H1 (cell line): ENCODE data around the gene GRID1. TPM values are rescaled to one million over a fixed set of nuclear protein-coding genes. Genes with fewer than 3 reads are reported as not detected.

Experiments
- CTCF ChIA-PET: fragments of 300-600 bp; sonication (Branson Sonifier 250); formaldehyde crosslinking; loops from one replicate; lab custom pipeline; 2021; ENCODE audit not compliant: partially characterized antibody; lab: Charles Lee
- POLR2A ChIA-PET: fragments of 300-600 bp; sonication (Branson Sonifier 250); formaldehyde crosslinking; loops from one replicate; lab custom pipeline; 2021; ENCODE audit warnings: inconsistent platforms; ENCODE audit not compliant: partially characterized antibody; lab: Charles Lee
- DNase-seq, 2 experiments: peaks; one replicate each; pipeline versions ENCODE4 v3.0.0 to v3.0.0-alpha.2; 2010 to 2022; ENCODE audit warnings: low spot score in 2 of 2, low read depth in 1 of 2, mixed read lengths in 1 of 2
- FAIRE-seq: peaks from 2 replicates; lab custom pipeline; 2011; peaks lifted over from hg19 to GRCh38; lab: Jason Lieb, UNC
- H2AFZ ChIP-seq: 2 replicates; pipeline ENCODE4 v1.8.1; 2012; ENCODE audit warnings: low read length, inconsistent platforms
- H2AK5ac ChIP-seq: 2 replicates; pipeline ENCODE4 v1.6.1; 2013; ENCODE audit warnings: low read depth, low read length
- H2BK120ac ChIP-seq: replicated peaks from 2 replicates; pipeline ENCODE3; 2013; ENCODE audit warnings: low read depth, low read length, inconsistent platforms
- H2BK12ac ChIP-seq: 2 replicates; pipeline ENCODE4 v1.6.1; 2013; ENCODE audit warnings: low read depth, low read length
- H2BK15ac ChIP-seq: 2 replicates; pipeline ENCODE4 v1.6.1; 2013; ENCODE audit warnings: low read length
- H2BK20ac ChIP-seq: 2 replicates; pipeline ENCODE4 v1.6.1; 2013; ENCODE audit warnings: low read length
- H2BK5ac ChIP-seq: 2 replicates; pipeline ENCODE4 v1.6.1; 2013; ENCODE audit warnings: low read depth, low read length
- H3K14ac ChIP-seq: 2 replicates; pipeline ENCODE4 v1.6.1; 2013; ENCODE audit warnings: inconsistent platforms; ENCODE audit not compliant: insufficient read length
- H3K18ac ChIP-seq: 2 replicates; pipeline ENCODE4 v1.6.1; 2013; ENCODE audit warnings: low read length; ENCODE audit errors: extremely low read depth
- H3K23ac ChIP-seq: 2 replicates; pipeline ENCODE4 v1.6.1; 2013; ENCODE audit warnings: inconsistent platforms; ENCODE audit not compliant: insufficient read length
- H3K23me2 ChIP-seq: 2 replicates; pipeline ENCODE4 v1.6.1; 2013; ENCODE audit warnings: low read depth, low read length
- H3K27ac ChIP-seq: 2 replicates; pipeline ENCODE4 v1.6.1; 2011; ENCODE audit warnings: low read depth, low read length, inconsistent platforms
- H3K27me3 ChIP-seq, 4 experiments: replicated peaks in 1 of 4; 1 replicate in 1 of 4; 2 replicates in 3 of 4; pipeline versions ENCODE4 v1.6.1 to v1.8.1; 2011 to 2013; ENCODE audit warnings: low read length in 3 of 4, mild to moderate bottlenecking in 3 of 4, inconsistent platforms in 2 of 4, mixed read lengths in 2 of 4, moderate library complexity in 1 of 4; ENCODE audit not compliant: control insufficient read depth in 3 of 4, insufficient read depth in 3 of 4; ENCODE audit errors: extremely low read depth in 1 of 4
- H3K36me3 ChIP-seq, 4 experiments: 2 replicates each; pipeline versions ENCODE4 v1.6.1 to v1.8.1; 2011 to 2013; ENCODE audit warnings: mild to moderate bottlenecking in 4 of 4, low read length in 3 of 4, moderate library complexity in 2 of 4, control low read depth in 1 of 4, inconsistent platforms in 1 of 4; ENCODE audit not compliant: insufficient read depth in 4 of 4, control insufficient read depth in 2 of 4
- H3K4ac ChIP-seq: replicated peaks from 2 replicates; pipeline ENCODE3; 2013; ENCODE audit warnings: low read length, low read depth, mixed read lengths, inconsistent platforms; ENCODE audit not compliant: insufficient read length
- H3K4me1 ChIP-seq, 4 experiments: replicated peaks in 1 of 4; 1 replicate in 1 of 4; 2 replicates in 3 of 4; pipeline versions ENCODE4 v1.6.1 to v1.8.1; 2011 to 2013; ENCODE audit warnings: low read length in 3 of 4, inconsistent platforms in 2 of 4, mixed read lengths in 1 of 4; ENCODE audit not compliant: insufficient read depth in 4 of 4, control insufficient read depth in 3 of 4
- H3K4me2 ChIP-seq, 2 experiments: 2 replicates each; pipeline versions ENCODE4 v1.6.1 to v1.8.1; 2011 to 2013; ENCODE audit warnings: low read depth in 2 of 2, low read length in 2 of 2, control low read depth in 1 of 2, inconsistent platforms in 1 of 2, mild to moderate bottlenecking in 1 of 2; ENCODE audit not compliant: insufficient read depth in 1 of 2
- H3K4me3 ChIP-seq, 4 experiments: fragments of 200-600, 300-600 bp in 1 of 4; sonication (generic), shearing (Covaris generic), sonication (Bioruptor Twin) in 1 of 4; 2 replicates each; pipeline versions ENCODE4 v1.5.1 to v1.8.1; 2011 to 2016; ENCODE audit warnings: low read length in 4 of 4, low read depth in 3 of 4, control low read depth in 2 of 4, inconsistent platforms in 2 of 4, mild to moderate bottlenecking in 2 of 4, mixed read lengths in 1 of 4, moderate library complexity in 1 of 4; ENCODE audit not compliant: insufficient read depth in 2 of 4; ENCODE audit errors: extremely low read depth in 1 of 4
- H3K56ac ChIP-seq: replicated peaks from 2 replicates; pipeline ENCODE3; 2013; ENCODE audit warnings: low read depth, mild to moderate bottlenecking, mixed read lengths, low read length, inconsistent platforms; ENCODE audit not compliant: insufficient read length
- H3K79me1 ChIP-seq: 2 replicates; pipeline ENCODE4 v1.6.1; 2013; ENCODE audit warnings: low read depth, low read length, control low read depth
- H3K79me2 ChIP-seq, 2 experiments: 2 replicates each; pipeline versions ENCODE4 v1.6.1 to v1.8.1; 2012 to 2013; ENCODE audit warnings: low read length in 2 of 2, mild to moderate bottlenecking in 2 of 2, inconsistent platforms in 1 of 2; ENCODE audit not compliant: insufficient read depth in 2 of 2, control insufficient read depth in 1 of 2
- H3K9ac ChIP-seq, 4 experiments: replicated peaks in 1 of 4; 1 replicate in 1 of 4; 2 replicates in 3 of 4; pipeline versions ENCODE4 v1.6.1 to v1.8.1; 2011 to 2013; ENCODE audit warnings: low read depth in 3 of 4, low read length in 3 of 4, control low read depth in 2 of 4, mild to moderate bottlenecking in 2 of 4, moderate library complexity in 2 of 4, inconsistent platforms in 1 of 4; ENCODE audit errors: extremely low read depth in 1 of 4
- H3K9me3 ChIP-seq, 2 experiments: 2 replicates each; pipeline versions ENCODE4 v1.6.1 to v1.8.1; 2012 to 2013; ENCODE audit warnings: mild to moderate bottlenecking in 2 of 2, moderate library complexity in 2 of 2, control low read depth in 1 of 2, inconsistent platforms in 1 of 2, low read depth in 1 of 2, low read length in 1 of 2, mixed read lengths in 1 of 2; ENCODE audit not compliant: insufficient read depth in 2 of 2
- H4K20me1 ChIP-seq, 2 experiments: replicated peaks in 1 of 2; 2 replicates each; pipeline versions ENCODE3 to v1.8.1; 2011 to 2013; ENCODE audit warnings: inconsistent platforms in 2 of 2, low read length in 2 of 2, mild to moderate bottlenecking in 1 of 2; ENCODE audit not compliant: insufficient read depth in 2 of 2, control insufficient read depth in 1 of 2
- H4K5ac ChIP-seq: 2 replicates; pipeline ENCODE4 v1.6.1; 2013; ENCODE audit warnings: low read length, low read depth, mixed read lengths, inconsistent platforms; ENCODE audit not compliant: insufficient read length
- H4K8ac ChIP-seq: 2 replicates; pipeline ENCODE4 v1.8.0; 2013; ENCODE audit warnings: mild to moderate bottlenecking, moderate library complexity, low read length, inconsistent platforms; ENCODE audit not compliant: insufficient read depth; ENCODE audit errors: extremely low read depth
- H4K91ac ChIP-seq: replicated peaks from 2 replicates; pipeline ENCODE3; 2013; ENCODE audit warnings: low read length, mixed read lengths, inconsistent platforms; ENCODE audit not compliant: insufficient read length
- ATF2 ChIP-seq: IDR thresholded peaks from 2 replicates; pipeline ENCODE4 v1.6.1; 2012; ENCODE audit warnings: low read length, inconsistent platforms
- CEBPB ChIP-seq: IDR thresholded peaks from 2 replicates; pipeline ENCODE4 v1.6.1; 2012; ENCODE audit warnings: low read depth, low read length
- CHD2 ChIP-seq: IDR thresholded peaks from 2 replicates; pipeline ENCODE4 v1.6.1; 2012; ENCODE audit warnings: low read length, improper control_type of control experiment
- CTCF ChIP-seq, 3 experiments: IDR thresholded peaks; 1 replicate in 2 of 3; 2 replicates in 1 of 3; pipeline versions ENCODE4 v1.5.1 to v1.6.1; 2011; ENCODE audit warnings: low read length in 3 of 3, mild to moderate bottlenecking in 3 of 3, inconsistent platforms in 2 of 3, low read depth in 1 of 3, moderate library complexity in 1 of 3; ENCODE audit not compliant: insufficient read depth in 1 of 3; ENCODE audit errors: control extremely low read depth in 1 of 3
- JUND ChIP-seq: IDR thresholded peaks from 2 replicates; pipeline ENCODE4 v1.6.1; 2011; ENCODE audit warnings: mild to moderate bottlenecking, improper control_type of control experiment, low read length
- MAFK ChIP-seq: IDR thresholded peaks from 2 replicates; pipeline ENCODE4 v1.6.1; 2012; ENCODE audit warnings: low read depth, mild to moderate bottlenecking, improper control_type of control experiment, low read length
- POU5F1 ChIP-seq: IDR thresholded peaks from 2 replicates; pipeline ENCODE4 v1.6.1; 2011; ENCODE audit warnings: low read depth, mild to moderate bottlenecking, low read length, moderate library complexity
- RAD21 ChIP-seq, 2 experiments: IDR thresholded peaks in 1 of 2; conservative IDR thresholded peaks in 1 of 2; 2 replicates each; pipeline ENCODE4 v1.6.1; 2011; ENCODE audit warnings: low read depth in 2 of 2, low read length in 2 of 2, improper control_type of control experiment in 1 of 2, inconsistent platforms in 1 of 2, mild to moderate bottlenecking in 1 of 2, moderate library complexity in 1 of 2
- RFX5 ChIP-seq: IDR thresholded peaks from 2 replicates; pipeline ENCODE4 v1.6.1; 2011; ENCODE audit warnings: low read depth, low read length, improper control_type of control experiment, borderline replicate concordance
- TBP ChIP-seq: IDR thresholded peaks from 2 replicates; pipeline ENCODE4 v1.6.1; 2011; ENCODE audit warnings: low read depth, low read length, improper control_type of control experiment
- WGBS, 2 experiments: shearing (Covaris generic) in 1 of 2; methylation state at CpG; one replicate each; pipeline versions ENCODE4 v1.1.6 to v1.1.7; 2013 to 2015; ENCODE audit warnings: low lambda C conversion rate in 2 of 2, mixed read lengths in 2 of 2, inconsistent platforms in 1 of 2, low coverage in 1 of 2, missing lambda C conversion rate in 1 of 2; ENCODE audit not compliant: insufficient replicate concordance in 2 of 2, insufficient coverage in 1 of 2, insufficient read length in 1 of 2; ENCODE audit errors: extremely low coverage in 1 of 2, missing lambda C conversion rate in 1 of 2; 5-methylcytosine and 5-hydroxymethylcytosine counted together
- polyA plus RNA-seq, 7 experiments: library from polyadenylated mRNA; depleted of rRNA in 3 of 7; stranded (reverse) in 5 of 7; unstranded in 2 of 7; fragments of >200 nt in 5 of 7; fragments of 200-250 nt in 2 of 7; gene quantifications; 1 replicate in 5 of 7; 2 replicates in 1 of 7; 4 replicates in 1 of 7; pipeline versions ENCODE4 v1.2.1 to v1.2.3, GENCODE V29; 2011 to 2013; ENCODE audit warnings: missing spikeins in 2 of 7, mixed read lengths in 2 of 7
- total RNA-seq: library from RNA; stranded (reverse); fragmentation: NEBNext Ultra II Directional; extraction: Animal tissue kit (Norgen Biotek cat#: 25700); gene quantifications from 2 replicates; pipeline ENCODE4 v1.2.1, GENCODE V29; 2021

The GRID1 gene
- total and polyA plus RNA-seq, 2 of the 8 experiments (the other 6 are each of a cell fraction or from before 2014, with no cell fraction given) = 0.22 to 0.30 TPM

DNA sequence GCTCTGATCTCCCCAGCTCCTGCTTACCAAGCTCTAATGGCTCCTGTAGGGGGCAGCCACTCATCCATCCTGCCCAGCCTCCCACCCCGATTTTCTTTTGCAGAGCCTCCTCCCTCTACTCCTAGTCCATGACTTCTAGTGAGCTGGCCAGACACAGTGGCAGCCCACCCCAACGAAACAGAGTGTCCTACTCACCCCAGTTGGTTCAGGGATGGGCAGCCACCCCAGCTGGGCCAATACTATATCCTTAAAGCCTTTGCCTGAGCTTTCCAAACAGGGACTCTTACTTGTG, 77.1 kb downstream of the GRID1 start:
- Histone ChIP-seq H4K20me1 (no peaks in the 10 kb centered on the region), H2BK5ac (no peak overlapping the region), H2BK120ac (no peak overlapping the region), H3K4me2 (no peak overlapping the region), H3K4ac (no peak overlapping the region), H4K91ac (peak overlapping the region; percentile 49), H3K4me1 (peaks cover 0 to 19% (median 15%) of the 10 kb centered on the region in 4 experiments; a peak in 6 of 7 replicates), H3K23ac (no peak overlapping the region), H3K23me2 (peaks cover 7% of the 10 kb centered on the region; the same call in 1 of the 2 replicates), H3K9ac (no peak overlapping the region), H3K79me2 (no peaks in the 10 kb centered on the region), H4K5ac (no peak overlapping the region), H3K18ac (no peak overlapping the region), H2AK5ac (no peak overlapping the region), H2BK15ac (no peak overlapping the region), H3K79me1 (no peaks in the 10 kb centered on the region), H3K36me3 (no peaks in the 10 kb centered on the region), H2BK20ac (no peak overlapping the region), H3K14ac (no peak overlapping the region), H2AFZ (no peak overlapping the region), H4K8ac (no peak overlapping the region), H3K56ac (no peak overlapping the region), H3K9me3 (no peaks in the 10 kb centered on the region), H3K4me3 (no peak overlapping the region), H2BK12ac (no peak overlapping the region), H3K27ac (no peak overlapping the region), H3K27me3 (no peaks in the 10 kb centered on the region; a peak in 2 of 7 replicates)
- FAIRE-seq (no peak), DNase-seq (peak in 1 of 2 experiments; percentile 45)
- CTCF ChIA-PET = interaction anchor here (0.6 to 10.5 kb wide), 20 partner anchors 10 to 154 kb away, joined by 3 to 137 read pairs (median 4); no protein-coding TSS in a partner anchor
- WGBS, 2 experiments = 78% methylated on average over 2 of the region's 2 CpGs; no CpG with 5 or more reads in 1 of the 2 experiments
- POLR2A ChIA-PET = no interaction called here
- TF ChIP-seq CTCF (IDR thresholded peaks at IDR 0.05; ENCODE audit: control extremely low read depth in 1 of 3, insufficient read depth in 1 of 3, low read depth in 1 of 3, low read length in 3 of 3) = peak; percentile 29 to 38 (median 37)
- peak; percentile 3 to 43; a peak in 2 of 4 replicates for TF ChIP-seq RAD21 (IDR thresholded peaks at IDR 0.05 in 1 of 2, conservative IDR thresholded peaks at IDR 0.05 in 1 of 2; ENCODE audit: low read depth in 2 of 2, low read length in 2 of 2)
- TF ChIP-seq JUND = no peak
- TF ChIP-seq POU5F1 = no peak
- no peak for TF ChIP-seq CHD2
- TF ChIP-seq RFX5 = no peak
- TF ChIP-seq CEBPB = no peak
- no peak for TF ChIP-seq ATF2
- no peak for TF ChIP-seq MAFK
- TF ChIP-seq TBP = no peak
